Common myeloid progenitor, CD34-positive (primary cell): ENCODE measurements around the gene DYNAP. TPM values are rescaled to one million over a fixed set of nuclear protein-coding genes. Genes with fewer than 3 reads are reported as not detected.

Source experiments
- CTCF ChIA-PET: fragments of 350-600 bp; sonication (Branson Sonifier 250); formaldehyde crosslinking; loops from one replicate; lab custom pipeline; 2021; ENCODE audit warnings: antibody characterized with exemption; lab: Charles Lee
- POLR2A ChIA-PET: fragments of 350-600 bp; sonication (Branson Sonifier 250); formaldehyde crosslinking; loops from one replicate; lab custom pipeline; 2021; ENCODE audit warnings: antibody characterized with exemption; lab: Charles Lee
- DNase-seq, 3 donors: peaks; one replicate each; pipeline versions ENCODE4 v3.0.0 to v3.0.0-alpha.2; 2013
- H3K27ac ChIP-seq, 2 experiments: 1 replicate in 1 of 2; 2 replicates in 1 of 2; pipeline ENCODE4 v1.7.0; 2013; ENCODE audit warnings: inconsistent platforms in 2 of 2, low read length in 2 of 2, mild to moderate bottlenecking in 2 of 2, low read depth in 1 of 2, moderate library complexity in 1 of 2; ENCODE audit not compliant: severe bottlenecking in 2 of 2, insufficient read depth in 1 of 2, poor library complexity in 1 of 2
- H3K27me3 ChIP-seq, 5 experiments: replicated peaks in 2 of 5; 1 replicate in 3 of 5; 2 replicates in 2 of 5; pipeline versions ENCODE4 v1.6.1 to v1.7.0; 2013; ENCODE audit warnings: low read length in 4 of 5, mild to moderate bottlenecking in 2 of 5, moderate library complexity in 2 of 5, inconsistent platforms in 1 of 5; ENCODE audit not compliant: insufficient read depth in 5 of 5, control insufficient read depth in 4 of 5
- H3K36me3 ChIP-seq, 4 experiments: 1 replicate in 2 of 4; 2 replicates in 2 of 4; pipeline versions ENCODE4 v1.6.1 to v1.7.0; 2013; ENCODE audit warnings: low read length in 3 of 4, control low read depth in 1 of 4, mild to moderate bottlenecking in 1 of 4; ENCODE audit not compliant: control insufficient read depth in 4 of 4, insufficient read depth in 4 of 4
- H3K4me1 ChIP-seq, 4 experiments: 1 replicate in 3 of 4; 2 replicates in 1 of 4; pipeline versions ENCODE4 v1.6.1 to v1.7.1; 2013; ENCODE audit warnings: low read length in 3 of 4, mild to moderate bottlenecking in 3 of 4, control low read depth in 1 of 4, inconsistent platforms in 1 of 4, moderate library complexity in 1 of 4; ENCODE audit not compliant: control insufficient read depth in 4 of 4, insufficient read depth in 4 of 4; ENCODE audit errors: control extremely low read depth in 1 of 4
- H3K4me3 ChIP-seq, 7 experiments: 1 replicate in 4 of 7; 2 replicates in 3 of 7; pipeline versions ENCODE4 v1.5.1 to v1.7.0; 2013; ENCODE audit warnings: mild to moderate bottlenecking in 7 of 7, low read length in 6 of 7, moderate library complexity in 6 of 7, inconsistent platforms in 2 of 7, low read depth in 2 of 7, control low read depth in 1 of 7; ENCODE audit not compliant: insufficient read depth in 4 of 7, control insufficient read depth in 1 of 7; ENCODE audit errors: extremely low read depth in 1 of 7
- H3K9me3 ChIP-seq, 5 experiments: 1 replicate in 4 of 5; 2 replicates in 1 of 5; pipeline versions ENCODE4 v1.6.1 to v1.7.1; 2013; ENCODE audit warnings: low read length in 4 of 5, mild to moderate bottlenecking in 2 of 5, inconsistent platforms in 1 of 5, low read depth in 1 of 5, moderate library complexity in 1 of 5; ENCODE audit not compliant: control insufficient read depth in 4 of 5, insufficient read depth in 2 of 5; ENCODE audit errors: control extremely low read depth in 1 of 5
- WGBS: methylation state at CpG from one replicate; pipeline ENCODE4 v1.1.5; 2013; ENCODE audit not compliant: insufficient coverage; 5-methylcytosine and 5-hydroxymethylcytosine counted together
- polyA plus RNA-seq: library from polyadenylated mRNA; unstranded; fragments of 120-200 nt; gene quantifications from one replicate; pipeline ENCODE4 v1.2.1, GENCODE V29; 2013

Gene DYNAP
- polyA plus RNA-seq: not detected

GRCh38 chr18:54590945-54591344 lies at the start of gene DYNAP:
Gene DYNAP (plus strand): TSS chr18:54591245. CDS start chr18:54591283, 38 bp downstream.
- Histone ChIP-seq H3K27ac (no peak within 1 kb of the TSS), H3K4me3 (no peak within 1 kb of the TSS), H3K4me1 (peaks cover 0 to 3% (median 0%) of the 10 kb centered on the region in 4 experiments), H3K9me3 (no peaks in the 10 kb centered on the region), H3K36me3 (no peaks in the 10 kb centered on the region), H3K27me3 (peaks cover 0 to 5% (median 0%) of the 10 kb centered on the region in 5 experiments)
- CTCF ChIA-PET: no interaction called here
- WGBS: 100% methylated on average over 1 of the region's 5 CpGs
- DNase-seq: peak in 1 of 3 donors; percentile 5
- POLR2A ChIA-PET: no interaction called here

- WGBS: 100% methylated on average over 1 of the region's 1 CpG
- CTCF ChIA-PET: no interaction called here
These were observed 39.5 kb upstream of the DYNAP start for GRCh38 chr18:54551590-54551989.

GRCh38 chr18:54555286-54555685 lies 35.8 kb upstream of the DYNAP start:
- POLR2A ChIA-PET: no interaction called here

More at GRCh38 chr18:54551590-54551989, 39.5 kb upstream of the DYNAP start:
- Histone ChIP-seq H3K4me3 (no peak overlapping the region), H3K4me1 (peaks cover 0 to 3% (median under 1%) of the 10 kb centered on the region in 4 experiments), H3K27ac (no peak overlapping the region), H3K27me3 (no peaks in the 10 kb centered on the region), H3K36me3 (no peaks in the 10 kb centered on the region), H3K9me3 (peaks cover 0 to 10% (median 3%) of the 10 kb centered on the region in 5 experiments)
- POLR2A ChIA-PET: no interaction called here
- no peak for DNase-seq

GRCh38 chr18:54555996-54556395 lies 35.0 kb upstream of the DYNAP start:
- Histone ChIP-seq H3K9me3 (peaks cover 0 to 7% (median 0%) of the 10 kb centered on the region in 5 experiments), H3K36me3 (no peaks in the 10 kb centered on the region), H3K27ac (no peak overlapping the region), H3K4me1 (no peaks in the 10 kb centered on the region), H3K4me3 (no peak overlapping the region), H3K27me3 (peaks cover 0 to 3% (median 0%) of the 10 kb centered on the region in 5 experiments)
- POLR2A ChIA-PET: no interaction called here
- CTCF ChIA-PET: interaction anchor here (0.6 to 2.2 kb wide), 3 partner anchors 51 to 440 kb away, joined by 3 to 8 read pairs (median 5); no protein-coding TSS in a partner anchor
- no peak for DNase-seq
- no CpG with 5 or more reads among the region's 1 CpG for WGBS

More at GRCh38 chr18:54555286-54555685, 35.8 kb upstream of the DYNAP start:
- no peak overlapping the region for H3K27ac ChIP-seq
- peaks cover 0 to 3% (median 0%) of the 10 kb centered on the region in 5 experiments for H3K27me3 ChIP-seq
- no peak for DNase-seq
- peaks cover 0 to 8% (median 3%) of the 10 kb centered on the region in 5 experiments for H3K9me3 ChIP-seq
- no peaks in the 10 kb centered on the region for H3K36me3 ChIP-seq
- H3K4me1 ChIP-seq: no peaks in the 10 kb centered on the region
- 100% methylated on average over 2 of the region's 2 CpGs for WGBS
- CTCF ChIA-PET: interaction anchor here (1.2 kb wide), 1 partner anchor 51 kb away, joined by 3 read pairs; no protein-coding TSS in a partner anchor
- no peak overlapping the region for H3K4me3 ChIP-seq

GRCh38 chr18:54557958-54558357 lies 33.1 kb upstream of the DYNAP start:
- no peak overlapping the region for H3K4me3 ChIP-seq
- CTCF ChIA-PET: interaction anchor here (1.2 to 2.2 kb wide), 6 partner anchors 9 to 113 kb away, joined by 3 to 8 read pairs (median 4); no protein-coding TSS in a partner anchor
- H3K27ac ChIP-seq: no peak overlapping the region
- no peaks in the 10 kb centered on the region for H3K36me3 ChIP-seq
- DNase-seq: no peak
- no peaks in the 10 kb centered on the region for H3K4me1 ChIP-seq
- POLR2A ChIA-PET: no interaction called here
- H3K27me3 ChIP-seq: peaks cover 0 to 3% (median 0%) of the 10 kb centered on the region in 5 experiments
- H3K9me3 ChIP-seq: peaks cover 0 to under 1% (median 0%) of the 10 kb centered on the region in 5 experiments
- WGBS: no CpG with 5 or more reads among the region's 2 CpGs

- ChIA-PET CTCF (interaction anchor here (0.6 to 2.2 kb wide), 9 partner anchors 15 to 425 kb away, joined by 3 to 9 read pairs (median 3); no protein-coding TSS in a partner anchor), POLR2A (no interaction called here)
- H3K4me1 ChIP-seq: no peaks in the 10 kb centered on the region
- peaks cover 0 to 3% (median 0%) of the 10 kb centered on the region in 5 experiments for H3K27me3 ChIP-seq
- no peak overlapping the region for H3K4me3 ChIP-seq
- no peak overlapping the region for H3K27ac ChIP-seq
- DNase-seq: peak; percentile 19 to 57 (median 46)
- no peaks in the 10 kb centered on the region for H3K9me3 ChIP-seq
- no peaks in the 10 kb centered on the region for H3K36me3 ChIP-seq
- 100% methylated on average over 2 of the region's 3 CpGs for WGBS
These were observed 32.1 kb upstream of the DYNAP start for GRCh38 chr18:54558609-54559585.
